Parathyroid adenoma (tissue), 2 donors: Measurements from ENCODE around the gene ARPC1B.
"Not testable (repeated sequence)": the region's sequence is repeated elsewhere in the genome, so short reads cannot be mapped to it uniquely, and the experiment has no call there.

ENCODE experiments used
- H2AFZ ChIP-seq: fragments of 300-600 bp; sonication (generic); one replicate; pipeline ENCODE4 v1.7.0; 2017; ENCODE audit warnings: antibody characterized with exemption, mild to moderate bottlenecking
- H3K27ac ChIP-seq: fragments of 300-600 bp; sonication (generic); one replicate; pipeline ENCODE4 v1.7.0; 2017
- H3K27me3 ChIP-seq: fragments of 300-600 bp; sonication (generic); one replicate; pipeline ENCODE4 v1.7.0; 2017; ENCODE audit warnings: low read length; ENCODE audit not compliant: control insufficient read depth, insufficient read depth
- H3K36me3 ChIP-seq: fragments of 300-600 bp; sonication (generic); one replicate; pipeline ENCODE4 v1.7.0; 2017; ENCODE audit warnings: low read length; ENCODE audit not compliant: control insufficient read depth, insufficient read depth
- H3K4me1 ChIP-seq: fragments of 300-600 bp; sonication (generic); one replicate; pipeline ENCODE4 v1.7.0; 2017; ENCODE audit warnings: control low read depth
- H3K4me2 ChIP-seq: fragments of 300-600 bp; sonication (generic); one replicate; pipeline ENCODE4 v1.7.0; 2017; ENCODE audit warnings: low read length
- H3K4me3 ChIP-seq: fragments of 300-600 bp; sonication (generic); one replicate; pipeline ENCODE4 v1.7.0; 2017; ENCODE audit warnings: low read depth, low read length
- H3K79me2 ChIP-seq: fragments of 300-600 bp; sonication (generic); one replicate; pipeline ENCODE4 v1.7.0; 2017; ENCODE audit warnings: control low read depth
- H3K9ac ChIP-seq: fragments of 300-600 bp; sonication (generic); one replicate; pipeline ENCODE4 v1.7.0; 2017; ENCODE audit warnings: mild to moderate bottlenecking
- H3K9me3 ChIP-seq: fragments of 300-600 bp; sonication (generic); one replicate; pipeline ENCODE4 v1.7.0; 2017; ENCODE audit warnings: low read length; ENCODE audit not compliant: control insufficient read depth
- TF ChIP-seq, protein P1 (sequence below): fragments of 300-600 bp; sonication (generic); IDR thresholded peaks from one replicate; pipeline ENCODE4 v1.7.0; 2017; ENCODE audit warnings: antibody characterized with exemption, mild to moderate bottlenecking
- donor health status: primary hyperparathyroidism.

Gene ARPC1B

DNA sequence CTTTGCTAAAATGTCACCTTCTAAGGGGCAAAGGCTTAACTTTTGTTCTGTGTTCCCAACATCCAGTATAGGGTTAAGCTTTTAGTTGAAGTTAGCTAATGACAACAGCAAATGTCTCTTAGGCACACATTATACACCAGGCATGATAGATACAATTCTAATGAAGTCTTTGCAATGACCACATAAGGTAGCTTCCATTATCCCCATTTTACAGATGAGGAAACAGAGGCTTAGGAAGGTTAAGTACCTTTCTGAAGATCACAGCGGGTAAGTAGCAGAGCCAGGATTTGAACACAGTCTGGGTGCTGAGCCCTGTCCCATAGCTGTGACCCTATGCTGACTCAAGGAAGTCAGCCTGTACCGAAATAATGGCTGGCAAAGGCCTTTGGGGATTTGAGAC is 36.1 kb downstream of the ARPC1B start:
- Histone ChIP-seq H3K27me3 (no peaks in the 10 kb centered on the region), H3K4me3 (no peak overlapping the region), H3K27ac (no peak overlapping the region), H3K4me2 (no peak overlapping the region), H3K9ac (no peak overlapping the region), H3K4me1 (peaks cover 7% of the 10 kb centered on the region), H3K9me3 (no peaks in the 10 kb centered on the region), H3K36me3 (no peaks in the 10 kb centered on the region), H2AFZ (no peak overlapping the region), H3K79me2 (peaks cover 40% of the 10 kb centered on the region)
- TF ChIP-seq, protein P1, sequence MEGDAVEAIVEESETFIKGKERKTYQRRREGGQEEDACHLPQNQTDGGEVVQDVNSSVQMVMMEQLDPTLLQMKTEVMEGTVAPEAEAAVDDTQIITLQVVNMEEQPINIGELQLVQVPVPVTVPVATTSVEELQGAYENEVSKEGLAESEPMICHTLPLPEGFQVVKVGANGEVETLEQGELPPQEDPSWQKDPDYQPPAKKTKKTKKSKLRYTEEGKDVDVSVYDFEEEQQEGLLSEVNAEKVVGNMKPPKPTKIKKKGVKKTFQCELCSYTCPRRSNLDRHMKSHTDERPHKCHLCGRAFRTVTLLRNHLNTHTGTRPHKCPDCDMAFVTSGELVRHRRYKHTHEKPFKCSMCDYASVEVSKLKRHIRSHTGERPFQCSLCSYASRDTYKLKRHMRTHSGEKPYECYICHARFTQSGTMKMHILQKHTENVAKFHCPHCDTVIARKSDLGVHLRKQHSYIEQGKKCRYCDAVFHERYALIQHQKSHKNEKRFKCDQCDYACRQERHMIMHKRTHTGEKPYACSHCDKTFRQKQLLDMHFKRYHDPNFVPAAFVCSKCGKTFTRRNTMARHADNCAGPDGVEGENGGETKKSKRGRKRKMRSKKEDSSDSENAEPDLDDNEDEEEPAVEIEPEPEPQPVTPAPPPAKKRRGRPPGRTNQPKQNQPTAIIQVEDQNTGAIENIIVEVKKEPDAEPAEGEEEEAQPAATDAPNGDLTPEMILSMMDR: no peak

GRCh38 chr7:99415513-99416127 is 41.1 kb downstream of the ARPC1B start:
- H3K9ac ChIP-seq, H3K36me3 ChIP-seq, H3K4me3 ChIP-seq, H3K4me2 ChIP-seq, H3K4me1 ChIP-seq, H2AFZ ChIP-seq, H3K9me3 ChIP-seq, H3K27me3 ChIP-seq, H3K27ac ChIP-seq: not testable (repeated sequence)
- TF ChIP-seq, protein P1: peak; percentile 59
- H3K79me2 ChIP-seq: peaks cover 15% of the 10 kb centered on the region

GRCh38 chr7:99418260-99418659 is 43.7 kb downstream of the ARPC1B start:
- no peaks in the 10 kb centered on the region for H3K4me1 ChIP-seq
- H3K9ac ChIP-seq: no peak overlapping the region
- H3K4me2 ChIP-seq: no peak overlapping the region
- no peak overlapping the region for H3K27ac ChIP-seq
- H3K4me3 ChIP-seq: no peak overlapping the region
- TF ChIP-seq, protein P1: no peak
- H3K9me3 ChIP-seq: no peaks in the 10 kb centered on the region
- no peak overlapping the region for H2AFZ ChIP-seq
- H3K79me2 ChIP-seq: peaks cover 12% of the 10 kb centered on the region
- H3K36me3 ChIP-seq: no peaks in the 10 kb centered on the region
- H3K27me3 ChIP-seq: no peaks in the 10 kb centered on the region

- Histone ChIP-seq H2AFZ (no peak overlapping the region), H3K4me3 (no peak overlapping the region), H3K27ac (no peak overlapping the region), H3K27me3 (no peaks in the 10 kb centered on the region), H3K36me3 (no peaks in the 10 kb centered on the region), H3K4me1 (no peaks in the 10 kb centered on the region), H3K9ac (no peak overlapping the region), H3K79me2 (peaks cover 12% of the 10 kb centered on the region), H3K9me3 (no peaks in the 10 kb centered on the region), H3K4me2 (no peak overlapping the region)
- TF ChIP-seq, protein P1: no peak
Observed at GRCh38 chr7:99419323-99420021, 44.9 kb downstream of the ARPC1B start.

DNA sequence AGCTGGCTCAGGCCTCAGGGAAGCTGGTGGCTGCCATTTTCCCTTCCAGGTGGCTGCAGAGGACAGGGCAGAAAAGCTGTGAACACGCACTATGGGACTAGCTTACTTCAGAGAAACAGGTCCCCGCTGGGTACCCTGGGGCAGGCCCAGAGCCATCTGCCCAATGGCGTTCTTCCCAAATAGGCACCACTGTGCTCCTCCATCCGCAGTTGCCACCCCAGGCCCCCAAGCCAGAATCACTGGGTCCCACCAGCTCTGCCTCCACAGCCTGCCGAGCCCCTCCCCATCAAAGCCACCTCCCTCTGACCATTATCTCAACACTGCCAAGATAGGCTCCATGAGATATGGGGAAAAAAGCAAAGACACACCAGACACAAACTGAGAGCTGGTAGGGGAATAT is 45.7 kb downstream of the ARPC1B start:
- Histone ChIP-seq H3K4me2 (no peak overlapping the region), H3K27me3 (no peaks in the 10 kb centered on the region), H3K36me3 (no peaks in the 10 kb centered on the region), H2AFZ (no peak overlapping the region), H3K4me1 (no peaks in the 10 kb centered on the region), H3K4me3 (no peak overlapping the region), H3K9ac (no peak overlapping the region), H3K9me3 (no peaks in the 10 kb centered on the region), H3K27ac (no peak overlapping the region), H3K79me2 (peaks cover 10% of the 10 kb centered on the region)
- TF ChIP-seq, protein P1: no peak
